B cell (primary cell): ENCODE results near the gene TSTD1. TPM values are rescaled to one million over a fixed set of nuclear protein-coding genes. Genes with fewer than 3 reads are reported as not detected.

Experiments
- ATAC-seq: fragments of 200-7000 bp; cut with Tn5 transposase; one replicate; pipeline ENCODE4 v1.10.0; 2021; ENCODE audit warnings: low read depth, mild to moderate bottlenecking, moderate number of reproducible peaks, moderate library complexity
- CTCF ChIA-PET: fragments of 350-600 bp; sonication (Branson Sonifier 250); formaldehyde crosslinking; loops from one replicate; lab custom pipeline; 2021; ENCODE audit warnings: antibody characterized with exemption, inconsistent platforms; lab: Charles Lee
- POLR2A ChIA-PET: fragments of 350-600 bp; sonication (Branson Sonifier 250); formaldehyde crosslinking; loops from one replicate; lab custom pipeline; 2021; ENCODE audit warnings: antibody characterized with exemption; lab: Charles Lee
- DNase-seq: peaks from one replicate; pipeline ENCODE4 v3.0.0; 2013
- H2AFZ ChIP-seq: 2 replicates; pipeline ENCODE4 v1.6.1; 2012; ENCODE audit warnings: mild to moderate bottlenecking, low read depth, low read length; ENCODE audit not compliant: insufficient read depth, poor library complexity, severe bottlenecking
- H3K27ac ChIP-seq, 2 donors: 1 replicate in 1 of 2; 2 replicates in 1 of 2; pipeline ENCODE4 v1.5.1; 2012 to 2013; ENCODE audit warnings: low read length in 2 of 2, mild to moderate bottlenecking in 2 of 2, moderate library complexity in 1 of 2
- H3K27me3 ChIP-seq, 4 experiments: fragments of 200-600 bp in 1 of 4; sonication (generic) in 1 of 4; replicated peaks in 1 of 4; 1 replicate in 2 of 4; 2 replicates in 2 of 4; pipeline versions ENCODE4 v1.6.1 to v1.7.0; 2013 to 2016; ENCODE audit warnings: low read length in 3 of 4, mild to moderate bottlenecking in 2 of 4, mixed read lengths in 1 of 4, moderate library complexity in 1 of 4; ENCODE audit not compliant: insufficient read depth in 4 of 4, control insufficient read depth in 3 of 4; ENCODE audit errors: control extremely low read depth in 1 of 4
- H3K36me3 ChIP-seq, 2 experiments: replicated peaks in 1 of 2; 1 replicate in 1 of 2; 2 replicates in 1 of 2; pipeline versions ENCODE4 v1.6.1 to v1.7.1; 2013; ENCODE audit warnings: low read length in 1 of 2; ENCODE audit not compliant: insufficient read depth in 2 of 2, control insufficient read depth in 1 of 2; ENCODE audit errors: control extremely low read depth in 1 of 2, extremely low read depth in 1 of 2
- H3K4me1 ChIP-seq, 2 donors: fragments of 200-600 bp in 1 of 2; sonication (generic) in 1 of 2; 1 replicate in 1 of 2; 2 replicates in 1 of 2; pipeline versions ENCODE4 v1.5.1 to v1.6.1; 2013 to 2017; ENCODE audit warnings: low read length in 2 of 2; ENCODE audit not compliant: control insufficient read depth in 2 of 2, insufficient read depth in 2 of 2
- H3K4me2 ChIP-seq: replicated peaks from 2 replicates; pipeline ENCODE3; 2012; ENCODE audit warnings: mild to moderate bottlenecking, low read depth, low read length; ENCODE audit not compliant: poor library complexity, severe bottlenecking
- H3K4me3 ChIP-seq, 5 experiments: fragments of 200-600 bp in 1 of 5; sonication (generic) in 1 of 5; 1 replicate in 3 of 5; 2 replicates in 2 of 5; pipeline versions ENCODE4 v1.5.1 to v1.7.0; 2011 to 2016; ENCODE audit warnings: low read length in 4 of 5, mild to moderate bottlenecking in 4 of 5, low read depth in 2 of 5, control low read depth in 1 of 5, moderate library complexity in 1 of 5; ENCODE audit not compliant: insufficient read depth in 1 of 5; ENCODE audit errors: control extremely low read depth in 1 of 5, extremely low read depth in 1 of 5
- H3K79me2 ChIP-seq: fragments of 200-600 bp; sonication (generic); one replicate; pipeline ENCODE4 v1.6.0; 2016; ENCODE audit warnings: low read length; ENCODE audit not compliant: control insufficient read depth, insufficient read depth
- H3K9ac ChIP-seq: fragments of 200-600 bp; sonication (generic); 2 replicates; pipeline ENCODE4 v1.6.1; 2017; ENCODE audit warnings: mild to moderate bottlenecking, low read length, moderate library complexity
- H3K9me3 ChIP-seq, 3 donors: one replicate each; pipeline versions ENCODE4 v1.6.1 to v1.7.1; 2013; ENCODE audit warnings: low read length in 2 of 3; ENCODE audit not compliant: control insufficient read depth in 2 of 3, insufficient read depth in 1 of 3; ENCODE audit errors: control extremely low read depth in 1 of 3
- H4K20me1 ChIP-seq: 2 replicates; pipeline ENCODE4 v1.6.0; 2012; ENCODE audit warnings: mild to moderate bottlenecking, low read length; ENCODE audit not compliant: insufficient read depth, control insufficient read depth, poor library complexity, severe bottlenecking
- H3K27ac Mint-ChIP-seq: one replicate; pipeline ENCODE4 v1.8.0; 2021; ENCODE audit warnings: mixed read lengths
- H3K27me3 Mint-ChIP-seq: one replicate; pipeline ENCODE4 v1.8.0; 2021; ENCODE audit warnings: mixed read lengths
- H3K4me1 Mint-ChIP-seq: one replicate; pipeline ENCODE4 v1.8.0; 2021; ENCODE audit warnings: mixed read lengths
- H3K4me3 Mint-ChIP-seq: one replicate; pipeline ENCODE4 v1.8.0; 2021; ENCODE audit warnings: mixed read lengths
- H3K9me3 Mint-ChIP-seq: one replicate; pipeline ENCODE4 v1.8.0; 2022; ENCODE audit warnings: mixed read lengths; ENCODE audit not compliant: insufficient read depth
- CTCF ChIP-seq: fragments of 200-600 bp; IDR thresholded peaks from one replicate; pipeline ENCODE4 v1.8.0; 2022; ENCODE audit warnings: antibody characterized with exemption, mild to moderate bottlenecking
- EZH2 ChIP-seq: IDR thresholded peaks from 2 replicates; pipeline ENCODE4 v1.6.1; 2012; ENCODE audit warnings: borderline replicate concordance, low read depth, mild to moderate bottlenecking, moderate library complexity, low read length; ENCODE audit not compliant: insufficient read depth, poor library complexity, severe bottlenecking
- WGBS: methylation state at CpG from one replicate; pipeline ENCODE4 v1.1.5; 2013; ENCODE audit warnings: missing lambda C conversion rate; ENCODE audit not compliant: insufficient coverage; 5-methylcytosine and 5-hydroxymethylcytosine counted together
- intact Hi-C: fragments of 100-400 bp; cut with micrococcal nuclease; formaldehyde crosslinking; loops from one replicate; pipeline ENCODE4 v1.10.0; 2022
- polyA plus RNA-seq: library from polyadenylated mRNA; depleted of rRNA; stranded (reverse); fragments of >200 nt; gene quantifications from 2 replicates; pipeline ENCODE4 v1.2.3, GENCODE V29; 2012
- total RNA-seq, 2 donors: library from RNA; stranded (reverse); fragments of 120-200 nt in 1 of 2; gene quantifications; 1 replicate in 1 of 2; 2 replicates in 1 of 2; pipeline versions ENCODE4 v1.2.3 to v1.2.4, GENCODE V29; 2013 to 2022

The TSTD1 gene
- total and polyA plus RNA-seq, 2 donors (not counting 1 experiment from before 2014, with no cell fraction given), result 85.6 to 242 TPM

- H3K9me3 ChIP-seq, result peaks cover 0 to 3% (median 0%) of the 10 kb centered on the region in 3 donors
- peaks cover 5% of the 10 kb centered on the region for H3K79me2 ChIP-seq
- intact Hi-C loops, result loop anchor here (1.0 to 5.0 kb wide), 5 partner anchors 9 to 75 kb away; partner anchors contain the start of genes KLHDC9, TSTD1 and USF1
- peak overlapping the region; percentile 96 for H3K4me3 Mint-ChIP-seq
- H3K27me3 ChIP-seq, result no peaks in the 10 kb centered on the region
- H3K9ac ChIP-seq, result no peak overlapping the region
- no CpG with 5 or more reads among the region's 2 CpGs for WGBS
- H4K20me1 ChIP-seq, result no peaks in the 10 kb centered on the region
- peaks cover 1 to 5% of the 10 kb centered on the region in 2 experiments for H3K36me3 ChIP-seq
- H3K4me1 ChIP-seq, result peaks cover 22 to 23% of the 10 kb centered on the region in 2 donors
- DNase-seq, result no peak
- CTCF ChIA-PET, result interaction anchor here (1.2 to 2.4 kb wide), 5 partner anchors 10 to 76 kb away, joined by 4 to 24 read pairs (median 7); partner anchors contain the start of genes ARHGAP30 and KLHDC9
- POLR2A ChIA-PET, result interaction anchor here (0.8 to 1.9 kb wide), 3 partner anchors 9 to 39 kb away, joined by 3 to 20 read pairs (median 4); partner anchors contain the start of gene USF1
- peaks cover 3% of the 10 kb centered on the region for H3K9me3 Mint-ChIP-seq
- H3K27ac Mint-ChIP-seq, result no peak overlapping the region
- peak overlapping the region; percentile 99 for H3K4me2 ChIP-seq
- peak overlapping the region; percentile 72 for H2AFZ ChIP-seq
- ATAC-seq, result no peak
- TF ChIP-seq CTCF (no peak), EZH2 (no peak)
- no peak overlapping the region for H3K4me3 ChIP-seq
- H3K4me1 Mint-ChIP-seq, result peaks cover 24% of the 10 kb centered on the region
- H3K27ac ChIP-seq, result peak overlapping the region in 1 of 2 donors; percentile 72
- H3K27me3 Mint-ChIP-seq, result no peaks in the 10 kb centered on the region
Measured at GRCh38 chr1:161021970-161022353, 16.8 kb downstream of the TSTD1 start.
